Measurements from ENCODE around the gene TAS1R1.
"Not testable (repeated sequence)": the region's sequence is repeated elsewhere in the genome, so short reads cannot be mapped to it uniquely, and the experiment has no call there.

TAS1R1 gene

GRCh38 chr1:6591644-6592043, 36.5 kb downstream of the TAS1R1 start:
- H3K4me1 ChIP-seq (ENCODE audit: insufficient read depth, low read length), result no peaks in the 10 kb centered on the region
- no peaks in the 10 kb centered on the region for H3K9me3 ChIP-seq (ENCODE audit: low read length)
- H3K27me3 ChIP-seq (ENCODE audit: insufficient read depth, low read length), result no peaks in the 10 kb centered on the region
- H3K4me3 ChIP-seq (ENCODE audit: low read length), result no peak overlapping the region
- no peak overlapping the region for H2AFZ ChIP-seq (ENCODE audit: low read depth, low read length)
- H3K36me3 ChIP-seq (ENCODE audit: insufficient read depth, low read length), result peaks cover 53% of the 10 kb centered on the region

GRCh38 chr1:6592441-6592840, 37.3 kb downstream of the TAS1R1 start:
- Histone ChIP-seq H2AFZ (ENCODE audit: low read depth, low read length) (no peak overlapping the region), H3K27me3 (ENCODE audit: insufficient read depth, low read length) (no peaks in the 10 kb centered on the region), H3K4me3 (ENCODE audit: low read length) (no peak overlapping the region), H3K9me3 (ENCODE audit: low read length) (no peaks in the 10 kb centered on the region), H3K36me3 (ENCODE audit: insufficient read depth, low read length) (peaks cover 61% of the 10 kb centered on the region), H3K4me1 (ENCODE audit: insufficient read depth, low read length) (no peaks in the 10 kb centered on the region)

DNA sequence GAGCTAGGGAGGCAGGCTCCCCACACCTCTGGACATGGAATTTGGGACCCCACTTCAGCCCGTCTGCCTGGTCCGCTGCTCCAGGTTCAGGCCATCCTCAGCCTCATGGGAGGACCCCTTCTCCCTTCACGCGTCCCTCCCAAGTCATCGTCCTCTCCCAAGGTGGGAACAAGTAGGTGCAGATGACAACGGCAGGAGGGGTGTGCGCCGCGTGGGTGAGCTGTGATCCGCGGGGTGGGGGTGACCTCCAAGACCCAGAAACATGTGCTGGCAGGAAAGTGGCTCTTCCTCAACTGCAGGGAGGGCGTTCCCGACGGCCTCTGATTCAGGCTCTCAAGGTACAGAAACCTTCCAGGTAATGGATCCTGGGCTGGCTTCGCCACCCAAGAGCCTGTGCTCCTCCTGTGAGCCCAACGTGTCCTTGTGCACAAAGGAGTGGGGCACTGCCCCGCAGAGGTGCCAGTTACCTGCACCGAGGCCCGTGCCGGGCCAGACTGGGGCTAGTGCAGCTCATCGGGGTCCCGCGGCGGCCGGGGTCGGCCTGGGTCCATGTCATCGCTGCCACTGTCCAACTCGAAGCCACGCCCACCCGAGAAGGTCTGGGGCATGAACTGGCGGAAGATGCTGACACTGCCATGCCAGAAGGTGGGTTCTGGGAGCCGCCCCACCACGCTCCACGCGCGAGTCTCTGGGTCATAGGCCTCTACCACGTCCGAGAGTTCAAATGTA, 37.9 kb downstream of the TAS1R1 start:
- Histone ChIP-seq H2AFZ (ENCODE audit: low read depth, low read length) (no peak overlapping the region), H3K36me3 (ENCODE audit: insufficient read depth, low read length) (peaks cover 64% of the 10 kb centered on the region), H3K9me3 (ENCODE audit: low read length) (no peaks in the 10 kb centered on the region), H3K4me1 (ENCODE audit: insufficient read depth, low read length) (no peaks in the 10 kb centered on the region), H3K27me3 (ENCODE audit: insufficient read depth, low read length) (no peaks in the 10 kb centered on the region), H3K4me3 (ENCODE audit: low read length) (no peak overlapping the region)

DNA sequence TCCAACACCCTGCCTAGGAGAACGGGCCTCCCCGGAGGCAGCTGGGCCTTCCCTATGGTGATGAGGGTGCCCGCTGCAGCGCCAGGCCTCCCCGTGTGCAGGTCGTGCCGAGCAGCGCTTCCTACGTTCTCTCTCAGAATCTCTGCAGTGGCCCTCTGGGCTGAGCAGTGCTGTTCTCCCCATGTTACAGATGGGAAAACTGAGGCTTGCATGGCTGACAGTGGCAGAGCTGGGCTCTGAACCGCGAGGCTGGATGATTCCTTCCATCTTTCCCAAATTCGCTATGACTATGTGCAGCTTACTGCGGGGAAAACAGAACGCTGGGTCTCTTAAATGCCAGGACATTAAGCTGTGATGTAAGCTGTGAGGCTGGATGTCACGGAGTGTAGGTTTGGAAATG, 38.7 kb downstream of the TAS1R1 start:
- Histone ChIP-seq H3K9me3 (ENCODE audit: low read length) (no peaks in the 10 kb centered on the region), H3K27me3 (ENCODE audit: insufficient read depth, low read length) (no peaks in the 10 kb centered on the region), H3K4me3 (ENCODE audit: low read length) (no peak overlapping the region), H3K4me1 (ENCODE audit: insufficient read depth, low read length) (no peaks in the 10 kb centered on the region), H3K36me3 (ENCODE audit: insufficient read depth, low read length) (peaks cover 57% of the 10 kb centered on the region), H2AFZ (ENCODE audit: low read depth, low read length) (no peak overlapping the region)

- H3K27me3 ChIP-seq (ENCODE audit: insufficient read depth, low read length), result no peaks in the 10 kb centered on the region
- peaks cover 4% of the 10 kb centered on the region for H3K4me1 ChIP-seq (ENCODE audit: insufficient read depth, low read length)
- H2AFZ ChIP-seq (ENCODE audit: low read depth, low read length), result no peak overlapping the region
- H3K4me3 ChIP-seq (ENCODE audit: low read length), result no peak overlapping the region
- no peaks in the 10 kb centered on the region for H3K9me3 ChIP-seq (ENCODE audit: low read length)
- H3K36me3 ChIP-seq (ENCODE audit: insufficient read depth, low read length), result peaks cover 50% of the 10 kb centered on the region
Observed at GRCh38 chr1:6594977-6595740, 40.1 kb downstream of the TAS1R1 start.

- no peaks in the 10 kb centered on the region for H3K27me3 ChIP-seq (ENCODE audit: insufficient read depth, low read length)
- no peak overlapping the region for H3K4me3 ChIP-seq (ENCODE audit: low read length)
- H3K9me3 ChIP-seq (ENCODE audit: low read length), result no peaks in the 10 kb centered on the region
- H2AFZ ChIP-seq (ENCODE audit: low read depth, low read length), result no peak overlapping the region
- H3K36me3 ChIP-seq (ENCODE audit: insufficient read depth, low read length), result peaks cover 50% of the 10 kb centered on the region
- peaks cover 16% of the 10 kb centered on the region for H3K4me1 ChIP-seq (ENCODE audit: insufficient read depth, low read length)
Observed at GRCh38 chr1:6596351-6596750, 41.2 kb downstream of the TAS1R1 start.

GRCh38 chr1:6596886-6597776, 42.0 kb downstream of the TAS1R1 start:
- no peak overlapping the region for H3K4me3 ChIP-seq (ENCODE audit: low read length)
- peaks cover 50% of the 10 kb centered on the region for H3K36me3 ChIP-seq (ENCODE audit: insufficient read depth, low read length)
- H3K4me1 ChIP-seq (ENCODE audit: insufficient read depth, low read length), result peaks cover 23% of the 10 kb centered on the region
- H2AFZ ChIP-seq (ENCODE audit: low read depth, low read length), result no peak overlapping the region
- no peaks in the 10 kb centered on the region for H3K27me3 ChIP-seq (ENCODE audit: insufficient read depth, low read length)
- H3K9me3 ChIP-seq (ENCODE audit: low read length), result no peaks in the 10 kb centered on the region

DNA sequence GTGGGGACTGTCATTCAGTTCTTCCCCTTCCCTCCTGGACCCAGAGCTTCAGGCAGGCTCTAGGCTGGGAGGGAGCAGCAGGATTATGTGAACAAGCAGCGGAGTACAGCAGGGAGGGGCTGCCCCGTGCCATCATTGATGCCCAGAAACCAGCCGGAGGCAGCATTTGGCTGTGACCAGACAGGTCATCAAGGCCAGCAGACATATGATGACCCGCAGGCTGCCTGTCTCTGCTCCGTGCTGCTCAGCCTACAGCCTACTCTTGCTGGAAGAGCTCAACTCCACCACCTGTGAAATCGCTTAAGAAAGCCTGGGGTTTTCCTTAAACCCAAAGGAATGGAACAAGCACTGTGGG, 42.6 kb downstream of the TAS1R1 start:
- no peaks in the 10 kb centered on the region for H3K27me3 ChIP-seq (ENCODE audit: insufficient read depth, low read length)
- H3K4me1 ChIP-seq (ENCODE audit: insufficient read depth, low read length), result peaks cover 23% of the 10 kb centered on the region
- no peak overlapping the region for H2AFZ ChIP-seq (ENCODE audit: low read depth, low read length)
- H3K9me3 ChIP-seq (ENCODE audit: low read length), result no peaks in the 10 kb centered on the region
- no peak overlapping the region for H3K4me3 ChIP-seq (ENCODE audit: low read length)
- peaks cover 45% of the 10 kb centered on the region for H3K36me3 ChIP-seq (ENCODE audit: insufficient read depth, low read length)

DNA sequence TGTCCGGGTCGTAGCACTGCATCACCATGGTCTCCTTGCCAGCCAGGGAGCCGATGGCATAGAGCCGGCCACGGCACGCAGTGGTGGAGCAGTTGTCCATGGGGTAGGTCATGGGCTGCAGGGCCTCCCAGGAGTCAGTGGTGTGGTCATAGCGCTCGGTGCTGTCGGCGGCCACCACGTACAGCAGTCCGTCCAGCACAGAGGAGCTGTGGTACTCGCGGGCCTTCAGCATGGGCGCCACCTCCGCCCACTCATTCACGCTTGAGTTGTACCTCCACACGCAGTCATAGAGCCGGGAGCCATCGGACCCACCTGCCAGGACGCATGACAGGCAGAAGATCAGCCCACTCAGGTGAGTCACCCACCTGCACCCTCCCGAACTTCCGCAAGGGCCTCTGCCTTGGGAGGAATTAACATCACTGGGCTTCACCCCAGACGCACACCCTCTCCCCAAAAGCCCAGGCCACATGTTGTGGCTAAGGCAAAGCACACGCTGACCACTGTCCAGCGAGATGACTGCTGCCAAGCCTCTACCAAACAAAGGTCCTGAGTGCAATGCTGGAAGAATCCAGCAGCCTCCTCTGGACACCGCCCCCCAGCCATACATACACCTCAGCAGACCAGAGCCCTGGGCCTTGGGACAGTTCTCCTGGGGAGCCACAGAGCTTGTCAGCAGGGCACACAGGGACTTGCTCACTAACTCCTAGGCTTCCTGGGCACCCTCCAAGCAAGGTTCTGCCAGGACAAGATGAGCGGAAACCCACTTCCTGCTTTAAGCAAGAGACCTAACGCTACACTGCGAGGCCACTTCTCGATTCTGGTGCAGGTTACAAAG, 44.3 kb downstream of the TAS1R1 start:
- no peaks in the 10 kb centered on the region for H3K9me3 ChIP-seq (ENCODE audit: low read length)
- H2AFZ ChIP-seq (ENCODE audit: low read depth, low read length), result no peak overlapping the region
- H3K4me3 ChIP-seq (ENCODE audit: low read length), result no peak overlapping the region
- H3K36me3 ChIP-seq (ENCODE audit: insufficient read depth, low read length), result peaks cover 31% of the 10 kb centered on the region
- H3K4me1 ChIP-seq (ENCODE audit: insufficient read depth, low read length), result peaks cover 32% of the 10 kb centered on the region
- no peaks in the 10 kb centered on the region for H3K27me3 ChIP-seq (ENCODE audit: insufficient read depth, low read length)

DNA sequence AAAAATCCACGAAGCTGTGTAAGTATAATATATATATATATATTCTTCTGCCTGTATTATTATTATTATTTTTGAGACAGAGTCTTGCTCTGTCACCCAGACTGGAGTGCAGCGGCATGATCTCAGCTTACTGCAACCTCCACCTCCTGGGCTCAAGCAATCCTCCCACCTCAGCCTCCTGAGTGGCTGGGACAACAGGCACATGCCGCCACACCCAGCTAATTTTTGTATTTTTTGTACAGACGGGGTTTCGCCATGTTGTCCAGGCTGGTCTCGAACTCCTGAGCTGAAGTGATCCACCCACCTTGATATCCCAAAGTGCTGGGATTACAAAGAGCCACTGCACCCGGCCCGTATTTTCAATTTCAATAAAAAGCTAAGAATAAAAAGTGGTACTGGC, 44.9 kb downstream of the TAS1R1 start:
- Histone ChIP-seq H3K36me3 (ENCODE audit: insufficient read depth, low read length) (peaks cover 31% of the 10 kb centered on the region), H3K4me3 (ENCODE audit: low read length) (peak overlapping the region; percentile 80), H3K4me1 (ENCODE audit: insufficient read depth, low read length) (peaks cover 34% of the 10 kb centered on the region)
- H3K9me3 ChIP-seq (ENCODE audit: low read length); H3K27me3 ChIP-seq (ENCODE audit: insufficient read depth, low read length); H2AFZ ChIP-seq (ENCODE audit: low read depth, low read length): not testable (repeated sequence)

DNA sequence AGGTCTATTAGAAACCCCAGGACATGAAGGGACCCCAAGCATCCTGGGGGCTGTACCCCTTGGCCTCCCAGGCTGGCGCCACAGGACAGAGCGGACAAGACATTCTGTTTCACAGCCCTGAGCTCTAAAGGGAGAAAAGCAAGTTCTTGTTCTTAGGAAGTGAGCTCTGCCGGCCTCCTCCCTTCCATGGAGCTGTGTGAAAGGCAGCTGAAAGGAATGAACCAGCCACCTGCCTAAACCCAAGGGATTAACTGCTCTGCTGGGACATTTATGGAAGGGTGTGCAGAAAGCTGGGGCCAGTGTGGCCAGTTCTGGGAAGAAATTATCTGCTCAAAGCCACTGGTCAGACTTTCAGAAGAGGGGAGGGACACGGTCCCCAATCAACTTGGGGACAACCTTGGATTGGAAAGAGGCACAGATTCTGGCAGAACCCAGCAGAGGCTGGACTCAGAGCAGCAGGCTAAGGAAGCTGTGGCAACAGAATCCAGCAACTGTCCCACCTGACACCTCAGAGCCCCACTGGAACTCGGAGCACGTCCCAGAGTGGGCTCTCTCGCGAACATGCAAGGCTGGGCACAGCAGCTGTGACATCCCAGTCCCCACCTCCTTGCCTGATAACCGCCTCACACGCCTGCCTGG, 45.4 kb downstream of the TAS1R1 start:
- Histone ChIP-seq H3K36me3 (ENCODE audit: insufficient read depth, low read length) (peaks cover 25% of the 10 kb centered on the region), H3K27me3 (ENCODE audit: insufficient read depth, low read length) (no peaks in the 10 kb centered on the region), H3K9me3 (ENCODE audit: low read length) (no peaks in the 10 kb centered on the region), H2AFZ (ENCODE audit: low read depth, low read length) (no peak overlapping the region), H3K4me3 (ENCODE audit: low read length) (peak overlapping the region; percentile 80), H3K4me1 (ENCODE audit: insufficient read depth, low read length) (peaks cover 36% of the 10 kb centered on the region)
